ENCODE data around the gene NUDT10. TPM values are rescaled to one million over a fixed set of nuclear protein-coding genes. Genes with fewer than 3 reads are reported as not detected.
A peak's percentile ranks its signal among the peaks of the same experiment; 100 is the strongest.

The NUDT10 gene
- 10 to 100 TPM in 2 of 3 donors, 1 to 10 TPM in 1; 7.6 to 11.9 (median 10.5) TPM for polyA plus RNA-seq (ENCODE audit: insufficient read length in 3 of 3)
- long read RNA-seq, donor 1, transcript NUDT10-201 (2 exons, 1,917 nt), result major isoform, 8 of 28 reads
- long read RNA-seq, donor 1, partial matches to known transcripts, result 0 of 28 reads
- long read RNA-seq, donor 1, other reads (novel, unspliced or antisense), result 20 of 28 reads
- long read RNA-seq, donor 2, transcript NUDT10-201 (2 exons, 1,917 nt), result major isoform, 10 of 15 reads
- long read RNA-seq, donor 2, partial matches to known transcripts, result 5 of 15 reads
- long read RNA-seq, donor 2, other reads (novel, unspliced or antisense), result 0 of 15 reads
- long read RNA-seq, donor 3, transcript NUDT10-201 (2 exons, 1,917 nt), result major isoform, 7 of 7 reads
- long read RNA-seq, donor 3, partial matches to known transcripts, result 0 of 7 reads
- long read RNA-seq, donor 3, other reads (novel, unspliced or antisense), result 0 of 7 reads
- long read RNA-seq, donor 4, partial matches to known transcripts, result 0 of 19 reads
- long read RNA-seq, donor 4, other reads (novel, unspliced or antisense), result 15 of 19 reads
- long read RNA-seq, donor 5, partial matches to known transcripts, result 0 of 1 reads
- long read RNA-seq, donor 5, other reads (novel, unspliced or antisense), result 0 of 1 reads
- long read RNA-seq, donor 6, transcript NUDT10-201 (2 exons, 1,917 nt), result major isoform, 5 of 5 reads
- long read RNA-seq, donor 6, partial matches to known transcripts, result 0 of 5 reads
- long read RNA-seq, donor 6, other reads (novel, unspliced or antisense), result 0 of 5 reads
- long read RNA-seq, donor 7, transcript NUDT10-201 (2 exons, 1,917 nt), result major isoform, 5 of 5 reads
- long read RNA-seq, donor 7, partial matches to known transcripts, result 0 of 5 reads
- long read RNA-seq, donor 7, other reads (novel, unspliced or antisense), result 0 of 5 reads
- long read RNA-seq, donor 8, transcript NUDT10-201 (2 exons, 1,917 nt), result major isoform, 9 of 9 reads
- long read RNA-seq, donor 8, partial matches to known transcripts, result 0 of 9 reads
- long read RNA-seq, donor 8, other reads (novel, unspliced or antisense), result 0 of 9 reads
- long read RNA-seq, donor 9, transcript NUDT10-201 (2 exons, 1,917 nt), result major isoform, 6 of 12 reads
- long read RNA-seq, donor 9, partial matches to known transcripts, result 6 of 12 reads
- long read RNA-seq, donor 9, other reads (novel, unspliced or antisense), result 0 of 12 reads
- long read RNA-seq, donor 10, transcript NUDT10-201 (2 exons, 1,917 nt), result major isoform, 7 of 14 reads
- long read RNA-seq, donor 10, partial matches to known transcripts, result 7 of 14 reads
- long read RNA-seq, donor 10, other reads (novel, unspliced or antisense), result 0 of 14 reads
- long read RNA-seq, donor 11, partial matches to known transcripts, result 0 of 3 reads
- long read RNA-seq, donor 11, other reads (novel, unspliced or antisense), result 0 of 3 reads
- long read RNA-seq, donor 12, transcript NUDT10-201 (2 exons, 1,917 nt), result major isoform, 5 of 5 reads
- long read RNA-seq, donor 12, partial matches to known transcripts, result 0 of 5 reads
- long read RNA-seq, donor 12, other reads (novel, unspliced or antisense), result 0 of 5 reads
- long read RNA-seq, donor 13, partial matches to known transcripts, result 0 of 1 reads
- long read RNA-seq, donor 13, other reads (novel, unspliced or antisense), result 0 of 1 reads
- long read RNA-seq, donor 14, transcript NUDT10-201 (2 exons, 1,917 nt), result major isoform, 6 of 6 reads
- long read RNA-seq, donor 14, partial matches to known transcripts, result 0 of 6 reads
- long read RNA-seq, donor 14, other reads (novel, unspliced or antisense), result 0 of 6 reads
- long read RNA-seq, donor 15, partial matches to known transcripts, result 0 of 4 reads
- long read RNA-seq, donor 15, other reads (novel, unspliced or antisense), result 0 of 4 reads
- long read RNA-seq, donor 16, transcript NUDT10-201 (2 exons, 1,917 nt), result major isoform, 8 of 8 reads
- long read RNA-seq, donor 16, partial matches to known transcripts, result 0 of 8 reads
- long read RNA-seq, donor 16, other reads (novel, unspliced or antisense), result 0 of 8 reads

- DNase-seq, result peak; percentile 63
Measured at GRCh38 chrX:51332188-51332942, at the start of gene NUDT10. Gene NUDT10 (plus strand): TSS chrX:51332822. CDS start chrX:51332966, 144 bp downstream.

DNA sequence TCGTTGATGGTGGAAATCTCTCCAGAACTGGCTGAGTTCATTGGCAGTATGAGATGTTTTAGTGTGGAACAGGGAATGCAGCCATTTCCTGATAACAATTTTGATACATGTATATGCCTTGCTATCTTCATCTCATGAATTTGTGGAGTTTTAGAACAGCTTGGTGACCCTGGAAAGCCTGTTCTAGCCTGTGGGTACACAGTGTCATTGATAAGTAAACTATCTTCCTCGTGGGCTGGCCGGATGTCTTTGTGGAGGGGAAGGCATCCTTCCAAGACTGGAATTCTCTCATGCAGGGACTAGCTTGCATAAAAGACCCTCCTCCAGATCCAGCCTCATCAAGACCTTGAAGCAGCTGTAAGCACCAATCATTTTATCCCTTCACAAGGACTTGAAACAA lies 40.2 kb upstream of the NUDT10 start:
- no peak for DNase-seq

- no peak for DNase-seq
Measured at GRCh38 chrX:51296138-51296537, 36.5 kb upstream of the NUDT10 start.

GRCh38 chrX:51316271-51316670 lies 16.4 kb upstream of the NUDT10 start:
- no peak for DNase-seq

- peak; percentile 1 for DNase-seq
Measured at GRCh38 chrX:51332943-51333785, 542 bp downstream of the NUDT10 start.

DNA sequence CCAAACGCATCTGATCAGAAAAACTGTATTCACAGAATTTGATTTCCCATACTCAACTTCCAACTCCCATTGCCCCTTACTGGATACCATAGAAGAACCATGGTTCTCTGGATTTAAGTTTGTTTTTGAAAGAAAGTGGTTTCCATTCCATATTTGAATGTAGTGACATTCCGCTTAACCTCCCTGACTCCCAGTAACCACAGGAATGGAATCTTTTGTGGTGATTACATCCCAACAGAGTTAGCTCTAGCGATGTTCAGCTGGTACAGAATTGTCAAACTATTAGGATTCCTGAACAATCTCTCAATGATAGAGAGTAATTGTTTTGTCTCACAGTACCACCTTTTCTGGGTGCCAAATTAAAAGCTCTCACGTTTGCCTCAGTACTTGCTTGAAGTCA lies 1.7 kb downstream of the NUDT10 start:
- DNase-seq, result no peak

- peak; percentile 34 for DNase-seq
Measured at GRCh38 chrX:51336584-51336983, 4.0 kb downstream of the NUDT10 start.

DNA sequence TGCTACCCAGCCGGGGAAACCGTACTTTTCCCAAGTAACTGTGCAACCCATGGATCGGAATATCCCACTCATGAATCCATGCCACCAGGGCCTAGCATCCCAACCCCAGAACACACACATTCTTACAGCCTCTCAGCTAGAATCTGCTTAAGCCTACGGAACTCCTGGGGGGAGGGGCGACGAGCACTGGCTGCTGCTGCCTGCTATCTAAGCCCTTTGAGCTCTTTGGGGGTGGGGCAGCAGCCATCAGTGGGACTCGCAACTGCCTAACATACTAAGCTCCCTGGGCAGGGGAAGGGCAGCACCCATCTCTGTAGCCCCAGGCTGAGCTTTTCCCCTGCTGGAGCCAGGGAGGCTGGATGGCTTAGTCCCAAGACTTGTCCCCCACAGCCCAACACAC lies 28.6 kb downstream of the NUDT10 start:
- DNase-seq, result no peak

DNA sequence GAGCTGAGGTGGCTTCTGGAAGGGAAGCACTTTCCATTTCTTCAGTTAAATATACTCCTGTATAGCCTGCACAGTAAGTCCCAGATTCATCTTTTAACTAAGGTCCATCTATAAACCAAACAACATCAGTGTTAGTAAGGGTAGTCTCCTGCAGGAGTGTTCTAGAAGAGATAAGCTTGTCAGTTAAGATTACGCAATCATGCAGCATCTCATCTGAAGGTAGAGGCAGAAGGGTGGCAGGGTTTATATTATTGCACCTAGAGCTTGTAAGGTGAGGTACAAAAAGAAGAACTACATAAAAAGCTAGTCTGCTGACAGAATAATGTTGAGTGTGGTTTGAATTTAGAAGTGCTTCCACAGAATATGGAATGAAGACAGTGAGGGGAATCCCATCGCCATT lies 44.0 kb downstream of the NUDT10 start:
- DNase-seq, result no peak

Other genes with a start within 250 kb of the NUDT10 start
- gene NUDT11, start 163.8 kb downstream of the NUDT10 start, polyA plus RNA-seq (ENCODE audit: insufficient read length in 3 of 3), result 10 to 100 TPM in 2 of 3 donors, 1 to 10 TPM in 1; 9.5 to 14.3 (median 13.0) TPM